Peyer's patch (tissue), 4 donors: ENCODE results near the gene HTR2C. TPM values are rescaled to one million over a fixed set of nuclear protein-coding genes. Genes with fewer than 3 reads are reported as not detected.

Source experiments
- DNase-seq, 3 donors: peaks; one replicate each; pipeline ENCODE4 v3.0.0-alpha.2; 2017 to 2019
- H3K27ac ChIP-seq, 4 donors: fragments of 200-600 bp; sonication (generic); one replicate each; pipeline ENCODE4 v1.5.1; 2016 to 2019
- H3K27me3 ChIP-seq, 2 donors: fragments of 200-600 bp; sonication (generic); one replicate each; pipeline ENCODE4 v1.5.1; 2019
- H3K36me3 ChIP-seq, 3 donors: fragments of 200-600 bp; sonication (generic); one replicate each; pipeline ENCODE4 v1.5.1; 2016 to 2019
- H3K4me1 ChIP-seq, 4 donors: fragments of 200-600 bp; sonication (generic); one replicate each; pipeline ENCODE4 v1.5.1; 2016 to 2019
- H3K4me3 ChIP-seq, 4 donors: fragments of 200-600 bp; sonication (generic); 1 replicate in 3 of 4; 2 replicates in 1 of 4; pipeline ENCODE4 v1.5.1; 2016 to 2019; ENCODE audit warnings: mild to moderate bottlenecking in 1 of 4
- H3K9me3 ChIP-seq, 4 donors: fragments of 200-600 bp; sonication (generic); one replicate each; pipeline ENCODE4 v1.5.1; 2016 to 2019; ENCODE audit warnings: mild to moderate bottlenecking in 1 of 4
- CTCF ChIP-seq, 6 experiments: fragments of 450-650 bp in 4 of 6; fragments of 200-600 bp in 2 of 6; sonication (generic) in 1 of 6; IDR thresholded peaks; one replicate each; pipeline ENCODE4 v1.5.1; 2017 to 2019; ENCODE audit warnings: antibody characterized with exemption in 6 of 6, mild to moderate bottlenecking in 3 of 6, moderate library complexity in 1 of 6
- POLR2A ChIP-seq, 2 donors: fragments of 450-650 bp; IDR thresholded peaks; one replicate each; pipeline ENCODE4 v1.5.1; 2017; ENCODE audit warnings: antibody characterized with exemption in 2 of 2, mild to moderate bottlenecking in 2 of 2, moderate library complexity in 2 of 2
- total RNA-seq, 4 donors: library from RNA; depleted of rRNA; stranded (reverse); fragments of >200 nt; gene quantifications; one replicate each; pipeline ENCODE4 v1.1.0, GENCODE V29; 2016

Gene HTR2C
- total RNA-seq, 4 donors from 2014 or later, result not detected

GRCh38 chrX:114903618-114904017 lies 319.7 kb downstream of the HTR2C start:
- Histone ChIP-seq H3K36me3 (no peaks in the 10 kb centered on the region), H3K4me1 (no peaks in the 10 kb centered on the region), H3K27me3 (no peaks in the 10 kb centered on the region), H3K9me3 (no peaks in the 10 kb centered on the region), H3K27ac (no peak overlapping the region), H3K4me3 (no peak overlapping the region)
- DNase-seq, result no peak
- no peak for TF ChIP-seq CTCF (IDR thresholded peaks at IDR 0.05)

GRCh38 chrX:114905251-114905650 lies 321.4 kb downstream of the HTR2C start:
- Histone ChIP-seq H3K4me3 (no peak overlapping the region), H3K4me1 (no peaks in the 10 kb centered on the region), H3K27me3 (no peaks in the 10 kb centered on the region), H3K27ac (no peak overlapping the region), H3K9me3 (no peaks in the 10 kb centered on the region), H3K36me3 (no peaks in the 10 kb centered on the region)
- DNase-seq, result no peak
- no peak for TF ChIP-seq POLR2A (IDR thresholded peaks at IDR 0.05)
- TF ChIP-seq CTCF (IDR thresholded peaks at IDR 0.05), result no peak

- H3K36me3 ChIP-seq, result no peaks in the 10 kb centered on the region
- DNase-seq, result no peak
- no peak overlapping the region for H3K4me3 ChIP-seq
- H3K27me3 ChIP-seq, result no peaks in the 10 kb centered on the region
- H3K4me1 ChIP-seq, result no peaks in the 10 kb centered on the region
- no peak for TF ChIP-seq POLR2A (IDR thresholded peaks at IDR 0.05)
- no peak for TF ChIP-seq CTCF (IDR thresholded peaks at IDR 0.05)
- H3K9me3 ChIP-seq, result no peaks in the 10 kb centered on the region
- H3K27ac ChIP-seq, result no peak overlapping the region
Measured at GRCh38 chrX:114906984-114907510, 323.2 kb downstream of the HTR2C start.

GRCh38 chrX:114924423-114924822 lies 340.5 kb downstream of the HTR2C start:
- Histone ChIP-seq H3K9me3 (no peaks in the 10 kb centered on the region), H3K4me1 (no peaks in the 10 kb centered on the region), H3K27ac (no peak overlapping the region), H3K27me3 (no peaks in the 10 kb centered on the region), H3K36me3 (no peaks in the 10 kb centered on the region), H3K4me3 (no peak overlapping the region)
- no peak for TF ChIP-seq POLR2A (IDR thresholded peaks at IDR 0.05)
- TF ChIP-seq CTCF (IDR thresholded peaks at IDR 0.05), result no peak
- no peak for DNase-seq

- TF ChIP-seq POLR2A (IDR thresholded peaks at IDR 0.05) (no peak), CTCF (IDR thresholded peaks at IDR 0.05) (no peak)
- H3K27me3 ChIP-seq, result no peaks in the 10 kb centered on the region
- H3K4me1 ChIP-seq, result no peaks in the 10 kb centered on the region
- H3K9me3 ChIP-seq, result no peaks in the 10 kb centered on the region
- no peak for DNase-seq
- no peak overlapping the region for H3K4me3 ChIP-seq
- H3K36me3 ChIP-seq, result no peaks in the 10 kb centered on the region
- no peak overlapping the region for H3K27ac ChIP-seq
Measured at GRCh38 chrX:114924856-114925255, 341.0 kb downstream of the HTR2C start.

- Histone ChIP-seq H3K9me3 (peaks cover 0 to 7% (median 0%) of the 10 kb centered on the region in 4 donors), H3K4me1 (no peaks in the 10 kb centered on the region), H3K27me3 (no peaks in the 10 kb centered on the region), H3K27ac (no peak overlapping the region), H3K4me3 (no peak overlapping the region), H3K36me3 (no peaks in the 10 kb centered on the region)
- no peak for TF ChIP-seq CTCF (IDR thresholded peaks at IDR 0.05)
- no peak for TF ChIP-seq POLR2A (IDR thresholded peaks at IDR 0.05)
- DNase-seq, result no peak
Measured at GRCh38 chrX:114930227-114930626, 346.3 kb downstream of the HTR2C start.
